ENCODE data around the gene CEMIP.

The CEMIP gene

DNA sequence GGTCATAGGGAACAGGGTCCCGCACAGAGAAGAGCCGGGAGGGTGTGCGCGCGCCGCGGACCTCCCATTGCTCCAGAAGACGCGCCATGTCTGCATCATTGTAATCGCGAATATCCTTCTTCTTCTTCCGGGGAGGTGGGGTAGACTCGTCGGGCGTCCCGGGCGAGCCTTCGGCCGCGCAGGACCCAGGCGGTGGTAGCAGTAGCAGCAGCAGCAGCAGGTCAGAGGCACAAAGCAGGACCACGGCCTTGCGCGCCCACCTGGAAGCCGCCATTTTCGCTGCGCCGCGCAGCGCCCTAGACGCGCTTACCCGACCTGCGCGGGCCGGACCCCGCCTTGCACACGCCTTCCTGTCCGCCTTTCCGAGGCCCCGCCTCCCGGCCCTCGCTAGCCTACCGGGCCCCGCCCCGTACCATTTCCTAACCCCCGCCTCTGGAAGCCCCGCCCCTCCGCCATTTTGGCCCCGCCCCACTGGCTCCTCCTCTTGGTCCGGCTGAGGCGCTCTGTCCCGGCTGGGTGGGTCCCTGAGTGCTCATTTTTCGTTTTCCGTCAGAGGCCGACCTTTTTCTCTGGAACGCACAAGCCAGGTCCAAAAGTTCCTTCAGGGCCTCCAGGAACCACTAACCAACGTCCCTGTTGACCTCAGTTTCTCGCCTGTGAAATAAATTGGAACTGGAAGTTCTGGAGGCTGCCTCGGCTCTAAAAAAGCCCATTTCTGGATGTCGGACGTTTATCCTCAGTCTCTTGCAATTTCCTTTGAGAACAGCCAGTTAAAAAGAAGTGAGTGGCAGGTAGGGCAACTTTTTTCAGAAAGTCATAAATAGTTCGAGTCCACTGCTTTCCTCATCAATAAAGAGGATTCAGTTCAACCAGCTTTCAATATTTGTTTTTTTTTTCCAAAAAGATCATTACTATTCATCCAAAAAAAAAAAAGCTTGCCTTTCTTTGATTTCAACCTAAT lies 210.6 kb downstream of the CEMIP start, which contains the start of gene MESD:
Gene MESD, minus strand, starts transcription at position 302 of the 961 bp plus-strand sequence. Its CDS starts 28 bp downstream, at position 274.
- DNase-seq: peak; percentile 95 to 98 (median 96)

DNA sequence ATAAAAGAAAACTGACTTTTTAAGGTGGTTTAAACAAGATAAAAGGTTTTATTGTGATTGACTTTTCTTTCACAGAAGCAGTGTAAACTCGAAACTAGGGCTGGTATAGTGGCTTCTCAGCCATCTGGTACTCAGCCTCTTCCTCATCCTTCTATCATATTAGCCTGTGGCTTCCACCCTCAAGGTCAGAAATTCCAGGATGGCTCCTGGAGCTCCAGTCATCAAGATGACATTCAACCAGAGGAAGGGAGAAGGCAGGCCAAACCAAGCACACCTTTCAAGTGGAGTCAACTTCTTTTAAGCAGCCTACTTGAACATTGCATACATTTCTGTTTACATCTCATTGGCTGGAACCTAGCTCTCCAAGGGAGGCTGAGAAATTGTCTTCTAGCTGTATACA lies 211.8 kb downstream of the CEMIP start:
- DNase-seq: no peak

DNA sequence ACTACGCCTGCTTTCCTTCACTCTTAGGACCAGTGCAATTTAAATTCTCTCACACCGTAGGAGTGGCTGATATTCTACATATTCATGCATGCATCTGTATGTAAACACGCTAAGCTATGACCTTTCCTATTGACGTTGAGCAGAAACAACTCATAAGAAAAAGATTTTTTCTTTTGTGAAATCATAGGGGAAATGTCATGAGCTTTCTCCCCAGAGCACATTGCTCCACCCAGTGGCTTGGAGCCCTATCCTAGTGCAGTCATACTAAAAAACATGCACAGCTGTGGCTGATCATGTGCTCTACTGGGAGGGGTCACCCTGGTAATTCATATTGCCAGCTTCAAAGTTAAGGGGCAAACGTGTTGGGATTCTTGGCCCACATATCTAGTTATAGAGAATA lies 212.3 kb downstream of the CEMIP start:
- no peak for DNase-seq

DNA sequence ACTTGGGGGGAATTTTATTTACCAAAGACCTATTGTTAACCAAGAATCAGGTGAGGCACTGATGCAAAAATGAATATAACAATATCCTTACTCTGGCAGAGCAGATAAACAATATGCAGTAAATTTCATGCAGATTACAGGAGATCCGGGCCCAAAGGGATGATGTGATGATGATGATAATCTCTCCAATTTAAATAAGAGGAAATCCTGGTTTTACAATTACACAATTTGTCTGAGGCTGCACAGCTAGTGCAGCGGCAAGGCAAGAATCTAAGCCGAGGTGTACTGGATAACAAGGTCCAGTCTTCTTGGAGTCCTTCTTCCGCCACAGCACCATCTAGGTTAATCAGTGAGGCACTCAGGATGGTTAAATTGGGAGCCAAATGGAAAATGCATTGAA lies 212.8 kb downstream of the CEMIP start:
- no peak for DNase-seq

DNA sequence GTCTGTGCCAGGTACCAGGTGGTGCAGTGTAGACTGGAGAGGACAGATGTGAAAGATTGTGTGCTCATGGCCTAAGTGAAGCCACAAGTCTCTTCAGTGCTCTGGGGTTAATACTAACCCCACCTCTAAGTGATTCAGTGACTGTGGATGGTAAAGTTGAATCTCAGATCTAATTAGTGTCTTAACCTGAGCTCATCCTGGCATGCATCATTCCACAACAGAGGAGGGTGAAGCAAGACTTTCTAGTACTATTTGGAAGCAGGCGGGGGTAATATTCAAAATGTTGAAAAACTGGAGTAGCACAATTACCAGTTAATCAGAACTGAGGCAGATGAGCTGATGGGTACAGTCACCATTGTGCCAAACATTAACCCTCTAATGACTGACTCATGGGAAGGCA lies 213.3 kb downstream of the CEMIP start:
- no peak for DNase-seq

DNA sequence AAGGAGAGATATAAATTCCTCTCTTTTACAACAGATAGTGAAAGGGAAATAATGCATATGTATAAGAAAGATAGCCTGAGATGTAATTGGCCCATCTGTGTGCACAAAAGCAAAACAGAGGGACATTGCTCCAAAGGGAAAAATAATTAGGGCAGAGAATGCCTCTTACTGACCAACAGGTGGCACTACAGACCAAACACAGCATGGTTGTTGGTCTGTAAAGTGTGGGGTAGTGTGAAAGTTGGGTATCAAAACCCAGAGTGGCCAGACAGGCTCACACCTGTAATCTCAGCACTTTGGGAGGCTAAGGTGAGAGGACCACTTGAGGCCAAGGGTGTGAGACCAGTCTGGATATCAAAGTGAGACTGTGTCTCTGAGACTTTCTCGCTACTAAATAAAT lies 217.1 kb downstream of the CEMIP start:
- no peak for DNase-seq

DNA sequence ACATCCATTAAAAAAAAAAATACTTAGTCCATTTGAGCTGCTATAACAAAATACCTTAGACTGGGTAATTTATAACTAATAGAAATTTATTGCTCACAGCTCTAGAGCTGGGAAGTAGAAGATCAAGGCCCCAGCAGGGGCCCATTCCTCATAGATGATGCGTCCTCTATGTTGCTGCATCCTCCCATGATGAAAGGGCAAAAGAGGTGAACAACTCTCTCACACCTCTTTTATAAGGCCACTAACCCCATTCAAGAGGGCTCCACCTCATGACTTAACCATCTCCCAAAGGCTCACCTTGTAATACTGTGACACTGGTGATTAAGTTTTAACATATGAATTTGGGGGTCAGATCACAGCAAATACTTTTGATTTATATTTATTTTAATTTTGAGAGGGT lies 218.5 kb downstream of the CEMIP start:
- DNase-seq: no peak

DNA sequence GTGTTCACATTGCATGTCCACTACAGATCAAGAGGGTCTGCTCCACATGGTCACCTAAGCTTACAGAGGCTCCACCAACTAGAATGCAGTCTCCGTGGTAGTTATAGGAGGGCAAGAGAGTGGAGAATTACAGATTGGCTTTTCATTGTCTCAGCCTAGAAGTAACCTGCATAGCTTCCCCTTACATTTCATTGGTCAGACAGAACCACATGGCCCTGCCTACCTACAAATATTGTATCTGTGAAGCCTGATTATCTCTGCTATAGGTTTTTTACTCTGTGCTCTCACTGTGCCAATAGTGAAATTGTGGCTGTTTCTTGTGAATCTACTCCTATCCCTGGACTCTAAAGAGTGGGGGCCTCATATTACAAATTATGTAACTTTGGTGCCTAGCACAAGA lies 219.1 kb downstream of the CEMIP start:
- no peak for DNase-seq

DNA sequence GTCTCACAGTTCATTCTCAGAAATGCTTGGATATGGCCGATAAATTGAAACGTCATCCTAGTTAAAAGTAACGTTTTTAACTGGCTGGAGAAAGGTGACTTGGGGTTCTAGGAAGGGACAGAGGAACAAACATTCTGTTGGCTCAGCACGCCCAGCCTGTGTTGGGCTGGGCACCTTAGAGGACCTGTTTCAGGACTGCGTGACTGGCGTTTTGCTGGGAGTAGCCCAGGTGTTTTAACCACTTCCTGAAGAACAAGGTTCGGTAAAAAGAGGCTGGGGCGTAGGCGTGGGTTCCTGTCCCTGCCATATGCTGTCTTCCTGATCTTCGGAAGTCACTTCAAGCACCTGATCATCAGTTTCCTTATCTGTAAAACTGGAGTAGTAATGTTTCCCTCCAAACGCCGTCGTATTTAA lies 220.5 kb downstream of the CEMIP start:
- DNase-seq: peak in 1 of 4 experiments; percentile 17

DNA sequence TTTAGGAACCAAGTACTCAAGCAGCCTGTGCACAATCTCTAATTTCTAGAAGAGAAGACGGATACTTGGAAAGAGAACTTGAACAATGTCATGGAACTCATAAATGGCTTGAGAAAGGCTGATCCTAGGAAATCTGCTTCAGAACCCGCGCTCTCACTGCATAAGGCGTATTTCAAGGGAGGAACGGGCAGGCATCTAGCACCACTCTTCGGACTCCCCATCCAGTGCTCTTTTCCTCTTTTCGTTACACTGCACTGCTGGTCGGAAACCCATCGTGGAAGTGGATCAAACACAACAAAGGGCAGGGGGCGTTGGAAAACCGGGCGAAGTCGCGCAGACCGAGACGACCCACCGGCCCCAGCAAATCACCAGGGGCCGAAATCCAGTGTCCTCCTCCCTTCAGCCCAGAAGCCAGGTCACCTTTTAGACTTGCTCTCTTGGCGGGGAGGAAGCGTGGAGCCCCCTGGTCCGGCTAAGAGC lies 221.0 kb downstream of the CEMIP start:
- DNase-seq: no peak

DNA sequence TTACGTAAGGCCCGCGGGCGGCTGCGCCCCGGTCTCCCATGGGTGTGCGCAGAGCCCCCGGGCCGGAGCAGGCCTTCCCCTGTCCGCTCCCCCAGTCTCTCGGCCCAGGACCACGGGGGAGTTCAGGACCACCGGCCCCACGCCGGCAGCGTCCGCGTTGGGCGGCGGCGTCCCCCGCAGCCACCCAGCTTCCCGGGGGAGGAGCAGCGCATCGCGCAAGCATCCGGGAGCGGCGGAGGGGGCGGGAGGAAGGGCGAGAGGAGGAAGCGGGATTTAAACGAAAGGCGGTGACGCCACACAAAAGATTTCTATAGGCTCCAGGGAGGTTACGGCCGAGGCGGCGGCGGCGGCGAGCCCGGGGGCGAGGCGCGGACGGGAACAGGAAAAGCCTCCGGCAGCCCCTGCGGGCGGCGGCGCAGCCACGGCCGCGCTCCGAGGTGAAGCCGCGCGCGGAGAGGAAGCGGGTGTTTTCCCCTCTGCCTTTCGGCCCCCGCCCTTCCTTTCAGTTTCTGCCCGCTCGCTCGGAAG lies 221.5 kb downstream of the CEMIP start, which contains the start of gene TLNRD1:
Gene TLNRD1, plus strand, starts transcription at position 300 of the 528 bp plus-strand sequence. CDS start 1,349 bp downstream, outside the sequence.
- DNase-seq: peak; percentile 62 to 72 (median 68)

Data from activated CD4-positive, CD25-positive, alpha-beta regulatory T cell (primary cell).